Measurements from ENCODE around the gene NPHP4.

The NPHP4 gene

DNA sequence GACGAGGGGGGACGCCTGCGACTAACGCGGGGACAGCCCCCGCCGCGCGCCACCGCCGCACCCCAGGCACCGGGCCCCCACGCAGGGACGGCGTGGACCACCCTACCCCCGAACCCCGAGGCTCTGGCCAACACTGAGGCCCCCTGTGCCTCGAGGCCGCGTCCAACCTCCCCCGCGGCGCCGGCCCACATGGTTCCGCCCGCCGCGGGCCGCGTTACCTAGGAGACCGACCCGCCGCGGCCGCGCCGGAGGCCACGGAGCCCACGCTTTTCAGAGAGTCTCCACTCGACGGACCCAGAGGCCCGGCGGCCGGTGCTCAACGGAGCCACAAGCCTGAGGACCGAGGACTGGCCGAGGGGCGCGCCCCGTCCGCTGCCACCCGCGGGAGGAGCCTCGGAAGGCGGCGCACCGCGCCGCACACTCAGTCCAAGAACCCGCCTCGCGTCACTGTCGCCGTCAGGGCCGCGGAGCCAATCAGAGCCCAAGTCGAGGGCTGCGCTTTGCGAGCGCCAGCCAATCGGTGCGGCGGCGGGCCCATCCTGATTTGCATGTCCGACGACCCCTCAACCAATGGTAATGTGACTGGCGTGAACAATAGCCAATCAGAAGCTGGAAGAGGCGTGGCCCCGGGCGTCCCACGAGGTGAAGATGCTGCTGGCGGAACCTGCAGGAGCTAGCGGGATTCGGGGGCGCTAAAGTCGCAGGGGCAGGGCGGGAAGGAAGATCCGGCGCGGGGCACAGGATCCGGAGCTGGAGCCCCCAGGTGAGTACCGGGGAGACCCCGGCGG, at the start of gene NPHP4:
Gene NPHP4 (minus strand): TSS at position 400 of the 788 bp plus-strand sequence. CDS start 6,136 bp downstream, outside the sequence.
- no peaks in the 10 kb centered on the region for H3K36me3 ChIP-seq (ENCODE audit: control insufficient read depth, insufficient read depth, low read length, severe bottlenecking)
- H3K9ac ChIP-seq (ENCODE audit: low read length), result peak within 1 kb of the TSS; percentile 81
- H3K27me3 ChIP-seq (replicated peaks; ENCODE audit: control insufficient read depth, insufficient read depth, low read length), result no peaks in the 10 kb centered on the region
- peaks cover 5% of the 10 kb centered on the region for H3K4me1 ChIP-seq (ENCODE audit: control insufficient read depth, insufficient read depth, low read length)
- peak; percentile 100 for DNase-seq (ENCODE audit: low read depth)
- peak within 1 kb of the TSS; percentile 84 for H3K4me3 ChIP-seq (ENCODE audit: low read length)
- H3K9me3 ChIP-seq (ENCODE audit: control insufficient read depth, low read length), result no peaks in the 10 kb centered on the region

DNA sequence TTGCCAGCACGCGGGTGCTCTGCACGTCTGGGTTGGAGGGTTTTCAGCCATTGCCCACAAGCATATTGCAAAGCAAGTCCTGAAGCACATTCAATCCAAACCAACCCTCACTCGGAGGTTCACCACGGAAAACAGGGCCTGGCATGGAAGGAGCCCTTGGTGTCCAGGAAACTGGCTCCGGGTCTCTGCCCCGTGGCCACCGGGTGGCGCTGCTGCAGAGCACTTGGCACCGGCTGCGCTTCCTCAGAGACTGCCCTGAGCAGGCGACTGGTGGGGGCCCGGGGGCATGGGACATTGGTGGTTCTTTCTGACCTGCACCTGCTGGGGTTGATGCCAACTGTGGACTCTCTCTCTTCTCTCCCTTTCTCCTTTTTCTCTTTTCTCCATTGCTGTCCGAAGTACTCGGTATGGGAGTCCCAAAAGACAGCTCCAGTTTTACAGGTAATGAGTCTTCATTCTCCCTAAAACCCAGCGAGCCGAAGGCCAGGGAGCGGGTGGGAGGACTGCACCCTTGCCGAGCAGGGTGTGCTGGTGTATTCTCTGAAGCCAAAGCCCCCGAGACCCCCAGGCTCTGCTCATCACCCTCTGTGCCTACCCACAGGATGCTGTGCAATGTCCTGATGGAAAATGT, 49.3 kb upstream of the NPHP4 start:
- H3K4me3 ChIP-seq (ENCODE audit: low read length), result no peak overlapping the region
- H3K4me1 ChIP-seq (ENCODE audit: control insufficient read depth, insufficient read depth, low read length), result peaks cover 4% of the 10 kb centered on the region
- H3K9me3 ChIP-seq (ENCODE audit: control insufficient read depth, low read length), result no peaks in the 10 kb centered on the region
- H3K27me3 ChIP-seq (replicated peaks; ENCODE audit: control insufficient read depth, insufficient read depth, low read length), result peaks cover 21% of the 10 kb centered on the region
- no peak overlapping the region for H3K9ac ChIP-seq (ENCODE audit: low read length)
- no peaks in the 10 kb centered on the region for H3K36me3 ChIP-seq (ENCODE audit: control insufficient read depth, insufficient read depth, low read length, severe bottlenecking)
- DNase-seq (ENCODE audit: low read depth), result peak; percentile 50

DNA sequence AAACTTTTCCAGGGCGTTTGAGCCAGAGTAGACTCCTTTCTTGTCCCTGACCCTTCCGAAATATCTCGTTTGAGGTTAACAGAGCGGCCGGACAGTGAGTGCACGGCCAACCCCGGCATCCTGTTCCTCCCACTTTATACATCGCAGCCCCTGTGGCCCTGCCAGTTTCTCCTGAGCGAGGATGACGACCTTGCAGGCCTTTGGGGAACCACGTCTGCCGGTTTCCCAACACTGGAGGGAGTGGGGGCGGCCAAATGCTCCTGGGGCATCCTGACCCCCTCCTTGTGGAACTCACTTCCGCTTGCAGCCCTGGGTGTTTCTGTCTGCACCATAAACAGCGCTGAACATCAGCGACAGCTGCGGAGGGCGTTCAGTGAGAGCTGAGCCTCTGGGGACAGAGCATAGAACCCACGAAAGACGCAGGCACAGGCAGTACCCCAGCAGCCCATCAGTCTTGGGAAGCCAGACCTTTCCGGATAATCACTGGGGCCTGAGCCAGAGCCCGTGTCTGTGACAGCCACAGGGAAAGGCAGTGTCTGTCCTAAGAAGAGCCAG, 48.7 kb upstream of the NPHP4 start:
- H3K4me1 ChIP-seq (ENCODE audit: control insufficient read depth, insufficient read depth, low read length), result peaks cover 4% of the 10 kb centered on the region
- H3K9me3 ChIP-seq (ENCODE audit: control insufficient read depth, low read length), result no peaks in the 10 kb centered on the region
- H3K4me3 ChIP-seq (ENCODE audit: low read length), result no peak overlapping the region
- H3K36me3 ChIP-seq (ENCODE audit: control insufficient read depth, insufficient read depth, low read length, severe bottlenecking), result no peaks in the 10 kb centered on the region
- DNase-seq (ENCODE audit: low read depth), result no peak
- H3K9ac ChIP-seq (ENCODE audit: low read length), result no peak overlapping the region
- peaks cover 20% of the 10 kb centered on the region for H3K27me3 ChIP-seq (replicated peaks; ENCODE audit: control insufficient read depth, insufficient read depth, low read length)

DNA sequence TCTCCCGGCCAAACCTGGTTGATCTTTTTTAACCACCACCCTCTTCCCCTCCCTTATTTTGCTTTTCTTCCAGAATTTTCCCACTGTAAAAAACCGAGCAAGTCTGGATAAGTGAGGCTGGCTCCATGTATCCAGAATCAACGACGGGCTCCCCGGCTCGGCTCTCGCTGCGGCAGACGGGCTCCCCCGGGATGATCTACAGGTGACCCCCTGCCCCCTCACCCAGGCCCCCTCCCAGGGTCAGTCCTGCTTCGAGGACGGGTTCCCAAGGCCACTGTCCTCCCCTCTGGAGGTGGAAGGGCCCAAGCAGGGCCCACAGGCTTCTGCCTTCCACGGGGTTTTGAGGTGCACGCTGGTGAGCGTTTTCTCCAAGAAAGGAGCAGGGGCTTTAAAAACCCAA, 48.2 kb upstream of the NPHP4 start:
- H3K4me3 ChIP-seq (ENCODE audit: low read length), result no peak overlapping the region
- H3K4me1 ChIP-seq (ENCODE audit: control insufficient read depth, insufficient read depth, low read length), result peaks cover 4% of the 10 kb centered on the region
- no peaks in the 10 kb centered on the region for H3K9me3 ChIP-seq (ENCODE audit: control insufficient read depth, low read length)

DNA sequence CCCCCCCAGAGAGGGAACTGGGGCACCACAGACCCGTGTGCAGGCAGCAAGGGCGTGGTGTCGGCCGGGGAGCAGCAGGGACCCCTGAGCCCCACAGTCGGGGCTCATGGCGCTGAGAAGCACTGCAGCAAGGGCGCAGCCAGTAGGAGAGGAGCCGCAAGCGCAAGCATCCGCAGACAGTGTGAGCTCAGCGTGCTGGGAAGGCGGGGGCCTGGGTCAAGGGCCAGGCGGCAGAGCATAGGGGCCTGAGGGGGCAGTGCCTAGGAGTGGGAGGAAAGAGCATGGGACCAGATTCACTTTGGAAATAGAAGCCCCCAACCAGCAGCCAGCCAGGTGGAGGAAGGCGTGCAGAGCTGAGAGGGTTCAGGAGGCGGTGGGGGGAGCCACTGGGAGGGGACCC, 46.8 kb upstream of the NPHP4 start:
- Histone ChIP-seq H3K9me3 (ENCODE audit: control insufficient read depth, low read length) (no peaks in the 10 kb centered on the region), H3K36me3 (ENCODE audit: control insufficient read depth, insufficient read depth, low read length, severe bottlenecking) (no peaks in the 10 kb centered on the region), H3K4me3 (ENCODE audit: low read length) (no peak overlapping the region), H3K4me1 (ENCODE audit: control insufficient read depth, insufficient read depth, low read length) (peaks cover 4% of the 10 kb centered on the region), H3K9ac (ENCODE audit: low read length) (no peak overlapping the region), H3K27me3 (replicated peaks; ENCODE audit: control insufficient read depth, insufficient read depth, low read length) (peaks cover 28% of the 10 kb centered on the region)
- no peak for DNase-seq (ENCODE audit: low read depth)

More for the DNA sequence above, 48.2 kb upstream of the NPHP4 start:
- no peak overlapping the region for H3K9ac ChIP-seq (ENCODE audit: low read length)
- DNase-seq (ENCODE audit: low read depth), result no peak
- H3K36me3 ChIP-seq (ENCODE audit: control insufficient read depth, insufficient read depth, low read length, severe bottlenecking), result no peaks in the 10 kb centered on the region
- H3K27me3 ChIP-seq (replicated peaks; ENCODE audit: control insufficient read depth, insufficient read depth, low read length), result peaks cover 16% of the 10 kb centered on the region

DNA sequence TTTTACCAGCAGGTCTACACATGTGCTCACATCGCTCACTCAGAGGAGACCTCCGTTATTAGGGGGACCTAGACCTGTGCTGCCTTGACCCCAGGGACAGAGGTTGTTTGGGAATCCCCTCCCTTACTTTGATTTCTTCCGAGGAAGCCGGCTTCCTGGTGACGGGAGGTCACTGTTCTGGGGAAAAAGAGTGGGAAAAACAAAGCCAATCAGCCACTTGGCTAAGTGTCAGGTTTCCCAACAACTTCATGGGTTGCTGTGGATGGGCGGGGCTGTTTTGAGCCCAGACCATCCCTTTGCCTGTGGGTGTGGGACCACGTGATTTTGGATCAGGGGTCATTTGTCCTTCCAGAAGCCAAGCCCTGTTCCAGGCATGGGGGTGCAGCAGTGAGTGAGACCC, 46.4 kb upstream of the NPHP4 start:
- H3K36me3 ChIP-seq (ENCODE audit: control insufficient read depth, insufficient read depth, low read length, severe bottlenecking), result no peaks in the 10 kb centered on the region
- H3K9ac ChIP-seq (ENCODE audit: low read length), result no peak overlapping the region
- H3K4me3 ChIP-seq (ENCODE audit: low read length), result no peak overlapping the region
- H3K4me1 ChIP-seq (ENCODE audit: control insufficient read depth, insufficient read depth, low read length), result peaks cover 4% of the 10 kb centered on the region
- DNase-seq (ENCODE audit: low read depth), result no peak
- H3K9me3 ChIP-seq (ENCODE audit: control insufficient read depth, low read length), result no peaks in the 10 kb centered on the region
- peaks cover 33% of the 10 kb centered on the region for H3K27me3 ChIP-seq (replicated peaks; ENCODE audit: control insufficient read depth, insufficient read depth, low read length)

DNA sequence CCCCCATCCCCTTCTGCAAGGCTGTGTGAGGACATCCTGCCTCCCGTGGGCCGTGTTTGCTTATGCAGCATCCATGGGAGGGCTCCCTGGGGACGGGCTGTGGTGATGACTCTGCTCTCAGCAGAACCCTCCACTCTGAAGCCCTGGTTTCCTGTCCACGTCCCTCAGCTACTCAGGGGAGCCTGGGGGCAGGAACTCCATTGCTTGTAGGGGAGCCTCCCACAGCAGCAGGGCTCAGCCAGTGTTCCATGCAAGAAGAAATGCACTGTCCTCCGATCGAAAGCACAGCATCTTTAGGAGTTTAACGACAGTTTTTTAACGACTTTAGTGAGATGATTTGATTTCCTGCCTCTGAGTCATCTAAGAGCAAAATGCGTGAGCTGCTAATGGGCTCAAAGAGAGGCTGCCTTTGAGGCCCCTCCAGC, 45.1 kb upstream of the NPHP4 start:
- Histone ChIP-seq H3K27me3 (replicated peaks; ENCODE audit: control insufficient read depth, insufficient read depth, low read length) (peaks cover 44% of the 10 kb centered on the region), H3K9ac (ENCODE audit: low read length) (no peak overlapping the region), H3K9me3 (ENCODE audit: control insufficient read depth, low read length) (no peaks in the 10 kb centered on the region), H3K4me3 (ENCODE audit: low read length) (no peak overlapping the region), H3K4me1 (ENCODE audit: control insufficient read depth, insufficient read depth, low read length) (peaks cover 4% of the 10 kb centered on the region), H3K36me3 (ENCODE audit: control insufficient read depth, insufficient read depth, low read length, severe bottlenecking) (no peaks in the 10 kb centered on the region)
- peak; percentile 37 for DNase-seq (ENCODE audit: low read depth)

DNA sequence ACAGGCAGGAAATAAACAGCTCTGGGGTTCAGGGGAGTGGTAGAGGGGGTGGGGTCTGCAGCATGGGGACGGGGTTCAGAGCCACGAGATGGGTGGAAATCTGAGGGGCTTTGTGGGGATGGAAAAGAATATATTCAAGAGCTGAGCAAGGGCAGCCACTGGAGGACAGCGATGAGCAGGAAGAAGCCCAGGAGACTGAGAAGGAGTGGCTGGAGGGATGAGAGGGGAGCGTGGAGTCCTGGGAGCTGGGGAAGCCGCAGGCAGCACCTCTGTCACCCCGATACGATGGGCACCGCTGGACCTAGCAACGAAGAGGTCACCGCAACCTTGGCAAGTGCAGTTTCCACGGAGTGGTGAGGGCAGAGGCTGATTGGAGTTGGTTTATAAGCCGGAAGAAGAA, 43.5 kb upstream of the NPHP4 start:
- Histone ChIP-seq H3K27me3 (replicated peaks; ENCODE audit: control insufficient read depth, insufficient read depth, low read length) (peaks cover 47% of the 10 kb centered on the region), H3K9ac (ENCODE audit: low read length) (no peak overlapping the region), H3K36me3 (ENCODE audit: control insufficient read depth, insufficient read depth, low read length, severe bottlenecking) (no peaks in the 10 kb centered on the region), H3K9me3 (ENCODE audit: control insufficient read depth, low read length) (no peaks in the 10 kb centered on the region), H3K4me1 (ENCODE audit: control insufficient read depth, insufficient read depth, low read length) (peaks cover 4% of the 10 kb centered on the region), H3K4me3 (ENCODE audit: low read length) (no peak overlapping the region)
- no peak for DNase-seq (ENCODE audit: low read depth)

DNA sequence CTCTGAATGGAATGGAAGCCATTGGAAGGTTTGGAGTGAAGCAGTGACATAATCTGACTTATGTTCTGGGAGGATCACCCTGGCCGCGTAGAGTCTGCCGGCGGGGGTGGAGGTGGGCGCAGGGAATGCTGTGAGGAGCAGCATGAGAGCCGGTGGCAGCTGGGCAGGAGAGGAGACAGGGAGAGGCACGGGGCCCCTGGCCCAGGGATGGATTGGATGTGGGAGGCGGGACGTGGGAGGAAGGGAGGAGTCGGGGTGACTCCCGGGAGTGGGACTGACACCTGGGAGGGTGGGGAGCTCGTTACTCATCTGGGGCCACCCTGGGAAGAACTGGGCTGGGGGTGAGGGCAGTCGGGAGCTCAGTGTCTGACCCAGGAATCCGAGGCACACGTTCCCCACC, 43.1 kb upstream of the NPHP4 start:
- no peak for DNase-seq (ENCODE audit: low read depth)
- H3K4me1 ChIP-seq (ENCODE audit: control insufficient read depth, insufficient read depth, low read length), result peaks cover 4% of the 10 kb centered on the region
- H3K27me3 ChIP-seq (replicated peaks; ENCODE audit: control insufficient read depth, insufficient read depth, low read length), result peaks cover 47% of the 10 kb centered on the region
- no peaks in the 10 kb centered on the region for H3K36me3 ChIP-seq (ENCODE audit: control insufficient read depth, insufficient read depth, low read length, severe bottlenecking)
- H3K4me3 ChIP-seq (ENCODE audit: low read length), result no peak overlapping the region
- H3K9me3 ChIP-seq (ENCODE audit: control insufficient read depth, low read length), result no peaks in the 10 kb centered on the region
- no peak overlapping the region for H3K9ac ChIP-seq (ENCODE audit: low read length)

DNA sequence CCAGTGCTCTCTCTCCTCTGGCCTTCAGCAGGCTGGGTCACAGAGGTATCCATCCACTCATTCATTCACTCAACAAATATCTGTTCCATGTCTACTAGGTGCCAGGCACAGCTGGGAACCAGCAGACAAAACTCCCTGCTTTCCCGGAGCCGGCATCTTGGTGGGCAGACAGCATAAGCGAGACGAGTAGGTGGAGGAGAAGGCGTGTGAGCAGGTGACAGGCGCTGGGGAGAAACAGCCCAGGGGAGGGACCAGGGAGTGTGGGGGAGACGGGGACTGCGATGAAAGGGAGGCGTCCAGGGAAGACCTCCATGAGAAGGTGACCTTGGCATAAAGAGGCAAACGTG, 42.5 kb upstream of the NPHP4 start:
- H3K27me3 ChIP-seq (replicated peaks; ENCODE audit: control insufficient read depth, insufficient read depth, low read length), result peaks cover 42% of the 10 kb centered on the region
- H3K36me3 ChIP-seq (ENCODE audit: control insufficient read depth, insufficient read depth, low read length, severe bottlenecking), result no peaks in the 10 kb centered on the region
- H3K9me3 ChIP-seq (ENCODE audit: control insufficient read depth, low read length), result no peaks in the 10 kb centered on the region
- no peak overlapping the region for H3K9ac ChIP-seq (ENCODE audit: low read length)
- H3K4me3 ChIP-seq (ENCODE audit: low read length), result no peak overlapping the region
- no peak for DNase-seq (ENCODE audit: low read depth)
- peaks cover 4% of the 10 kb centered on the region for H3K4me1 ChIP-seq (ENCODE audit: control insufficient read depth, insufficient read depth, low read length)

DNA sequence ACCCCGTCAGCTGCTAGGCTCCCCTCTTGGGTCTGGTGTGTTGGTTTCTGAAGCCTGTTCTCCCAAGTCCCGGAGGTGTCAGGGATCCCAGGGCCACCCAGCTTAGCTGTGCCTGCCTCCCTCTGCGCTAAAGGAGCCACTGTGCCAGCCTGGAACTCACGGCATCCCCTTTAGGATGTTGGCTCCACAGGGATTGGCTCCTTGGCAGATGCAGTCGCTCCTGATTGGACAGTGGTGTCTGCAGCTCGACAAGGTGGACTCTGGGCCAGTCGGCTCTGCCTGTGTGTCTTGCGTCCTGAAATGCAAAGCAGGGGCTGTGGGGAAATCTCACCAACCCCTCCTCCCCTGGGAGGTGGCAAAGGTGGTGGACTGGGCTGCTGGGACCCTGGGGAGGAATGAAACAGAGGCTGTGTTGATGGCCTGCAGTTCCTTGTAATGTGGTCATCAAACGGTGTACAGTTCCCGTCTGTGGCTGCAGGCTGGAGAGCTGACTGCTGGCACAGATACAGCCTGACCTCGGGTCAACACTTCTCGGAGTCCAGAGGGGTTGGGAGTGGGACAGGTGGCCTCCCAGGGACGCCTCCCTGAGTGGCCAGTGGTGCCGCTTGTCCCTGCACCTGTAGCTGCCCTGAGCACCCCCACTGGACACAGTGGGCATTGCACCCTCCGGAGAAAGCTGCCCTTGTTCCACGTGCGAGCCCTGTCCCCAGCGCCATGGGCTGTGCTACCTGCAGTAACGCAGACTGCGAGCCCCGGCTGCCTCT, 41.9 kb upstream of the NPHP4 start:
- DNase-seq (ENCODE audit: low read depth), result peak; percentile 48
- peaks cover 4% of the 10 kb centered on the region for H3K4me1 ChIP-seq (ENCODE audit: control insufficient read depth, insufficient read depth, low read length)
- H3K27me3 ChIP-seq (replicated peaks; ENCODE audit: control insufficient read depth, insufficient read depth, low read length), result peaks cover 40% of the 10 kb centered on the region
- no peak overlapping the region for H3K9ac ChIP-seq (ENCODE audit: low read length)
- no peaks in the 10 kb centered on the region for H3K9me3 ChIP-seq (ENCODE audit: control insufficient read depth, low read length)
- H3K4me3 ChIP-seq (ENCODE audit: low read length), result no peak overlapping the region
- H3K36me3 ChIP-seq (ENCODE audit: control insufficient read depth, insufficient read depth, low read length, severe bottlenecking), result no peaks in the 10 kb centered on the region
